Neural crest cell (in vitro differentiated cells): ENCODE measurements around the gene UBAP2. TPM values are rescaled to one million over a fixed set of nuclear protein-coding genes. Genes with fewer than 3 reads are reported as not detected.

ENCODE experiments used
- DNase-seq: peaks from one replicate; pipeline ENCODE4 v3.0.0; 2021; ENCODE audit warnings: low read depth, mixed read lengths, low spot score
- H3K27ac Mint-ChIP-seq: one replicate; pipeline ENCODE4 v1.8.0; 2021; ENCODE audit warnings: mild to moderate bottlenecking, mixed read lengths; ENCODE audit not compliant: unreplicated experiment
- H3K27me3 Mint-ChIP-seq: 2 replicates; pipeline ENCODE4 v1.8.0; 2021; ENCODE audit warnings: low read depth, mild to moderate bottlenecking, mixed read lengths
- H3K36me3 Mint-ChIP-seq: 2 replicates; pipeline ENCODE4 v1.8.0; 2021; ENCODE audit warnings: low read depth, mild to moderate bottlenecking, mixed read lengths
- H3K4me1 Mint-ChIP-seq: 2 replicates; pipeline ENCODE4 v1.8.0; 2021; ENCODE audit warnings: mixed read lengths
- H3K4me3 Mint-ChIP-seq: one replicate; pipeline ENCODE4 v1.8.0; 2021; ENCODE audit warnings: mild to moderate bottlenecking, mixed read lengths
- H3K9me3 Mint-ChIP-seq: 2 replicates; pipeline ENCODE4 v1.8.0; 2021; ENCODE audit warnings: mixed read lengths
- total RNA-seq: library from RNA; stranded (reverse); gene quantifications from 2 replicates; pipeline ENCODE4 v1.2.1, GENCODE V29; 2021
- TF ChIP-seq, protein P1 (sequence below): fragments of 200-600 bp; sonication (generic); conservative IDR thresholded peaks from 2 replicates; pipeline ENCODE4 v1.5.0; 2021; ENCODE audit warnings: antibody characterized with exemption, mild to moderate bottlenecking

Gene UBAP2
- total RNA-seq, 1 donor from 2014 or later: 62.7 TPM

DNA sequence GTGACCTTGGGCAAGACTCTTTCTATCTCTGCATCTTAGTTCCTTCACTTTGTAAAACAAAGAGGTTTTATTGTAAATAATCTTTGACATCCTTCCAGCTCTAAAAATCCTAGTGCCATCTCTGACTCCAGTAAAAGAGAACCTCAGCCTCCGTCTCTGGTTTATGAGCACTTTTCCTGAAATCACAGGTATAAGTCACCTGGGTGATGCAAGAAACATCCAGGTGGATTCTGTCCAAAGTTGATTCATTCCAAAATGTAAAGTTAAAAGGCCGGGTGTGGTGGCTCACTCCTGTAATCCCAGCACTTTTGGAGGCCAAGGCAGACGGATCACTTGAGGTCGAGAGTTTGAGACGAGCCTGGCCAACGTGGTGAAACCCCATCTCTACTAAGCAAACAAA, 21.1 kb upstream of the UBAP2 start:
- H3K4me3 Mint-ChIP-seq: no peak overlapping the region
- no peak for DNase-seq
- H3K9me3 Mint-ChIP-seq: no peaks in the 10 kb centered on the region
- no peak overlapping the region for H3K27ac Mint-ChIP-seq
- H3K36me3 Mint-ChIP-seq: no peaks in the 10 kb centered on the region
- peaks cover 3% of the 10 kb centered on the region for H3K4me1 Mint-ChIP-seq
- no peaks in the 10 kb centered on the region for H3K27me3 Mint-ChIP-seq
- TF ChIP-seq, protein P1, sequence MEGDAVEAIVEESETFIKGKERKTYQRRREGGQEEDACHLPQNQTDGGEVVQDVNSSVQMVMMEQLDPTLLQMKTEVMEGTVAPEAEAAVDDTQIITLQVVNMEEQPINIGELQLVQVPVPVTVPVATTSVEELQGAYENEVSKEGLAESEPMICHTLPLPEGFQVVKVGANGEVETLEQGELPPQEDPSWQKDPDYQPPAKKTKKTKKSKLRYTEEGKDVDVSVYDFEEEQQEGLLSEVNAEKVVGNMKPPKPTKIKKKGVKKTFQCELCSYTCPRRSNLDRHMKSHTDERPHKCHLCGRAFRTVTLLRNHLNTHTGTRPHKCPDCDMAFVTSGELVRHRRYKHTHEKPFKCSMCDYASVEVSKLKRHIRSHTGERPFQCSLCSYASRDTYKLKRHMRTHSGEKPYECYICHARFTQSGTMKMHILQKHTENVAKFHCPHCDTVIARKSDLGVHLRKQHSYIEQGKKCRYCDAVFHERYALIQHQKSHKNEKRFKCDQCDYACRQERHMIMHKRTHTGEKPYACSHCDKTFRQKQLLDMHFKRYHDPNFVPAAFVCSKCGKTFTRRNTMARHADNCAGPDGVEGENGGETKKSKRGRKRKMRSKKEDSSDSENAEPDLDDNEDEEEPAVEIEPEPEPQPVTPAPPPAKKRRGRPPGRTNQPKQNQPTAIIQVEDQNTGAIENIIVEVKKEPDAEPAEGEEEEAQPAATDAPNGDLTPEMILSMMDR: no peak

GRCh38 chr9:34065541-34065940, 16.9 kb upstream of the UBAP2 start:
- Mint-ChIP-seq H3K9me3 (no peaks in the 10 kb centered on the region), H3K27me3 (no peaks in the 10 kb centered on the region), H3K4me3 (no peak overlapping the region), H3K27ac (no peak overlapping the region), H3K36me3 (no peaks in the 10 kb centered on the region), H3K4me1 (no peaks in the 10 kb centered on the region)
- no peak for DNase-seq
- TF ChIP-seq, protein P1: no peak

GRCh38 chr9:34059954-34060353, 11.3 kb upstream of the UBAP2 start:
- H3K4me3 Mint-ChIP-seq: no peak overlapping the region
- TF ChIP-seq, protein P1: no peak
- no peaks in the 10 kb centered on the region for H3K4me1 Mint-ChIP-seq
- H3K27me3 Mint-ChIP-seq: no peaks in the 10 kb centered on the region
- H3K9me3 Mint-ChIP-seq: no peaks in the 10 kb centered on the region
- no peak overlapping the region for H3K27ac Mint-ChIP-seq
- H3K36me3 Mint-ChIP-seq: no peaks in the 10 kb centered on the region
- no peak for DNase-seq

DNA sequence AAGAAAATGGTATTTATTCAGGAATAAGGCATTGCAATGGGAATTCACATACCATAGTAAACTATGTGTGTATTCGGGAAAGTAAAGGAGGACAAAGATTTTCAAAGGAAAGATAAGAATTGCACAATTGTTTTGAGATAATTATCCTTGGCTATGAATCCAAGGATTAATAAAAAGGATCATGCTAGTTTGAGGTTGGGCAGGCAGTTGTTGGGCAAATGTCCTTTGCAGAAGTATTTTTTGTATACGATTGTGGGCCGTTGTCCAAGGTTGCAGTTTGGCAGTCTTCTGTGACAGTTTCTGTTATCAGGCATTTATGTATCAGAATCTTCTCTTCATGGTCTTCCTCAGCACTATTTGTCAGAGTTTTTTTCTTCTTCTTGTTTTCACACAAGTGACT, 10.6 kb upstream of the UBAP2 start:
- no peaks in the 10 kb centered on the region for H3K36me3 Mint-ChIP-seq
- H3K4me3 Mint-ChIP-seq: no peak overlapping the region
- DNase-seq: no peak
- no peak overlapping the region for H3K27ac Mint-ChIP-seq
- no peaks in the 10 kb centered on the region for H3K27me3 Mint-ChIP-seq
- TF ChIP-seq, protein P1: no peak
- no peaks in the 10 kb centered on the region for H3K9me3 Mint-ChIP-seq
- H3K4me1 Mint-ChIP-seq: no peaks in the 10 kb centered on the region

- Mint-ChIP-seq H3K27ac (peak overlapping the region; percentile 100), H3K4me1 (peaks cover 38% of the 10 kb centered on the region), H3K9me3 (no peaks in the 10 kb centered on the region), H3K4me3 (peak overlapping the region; percentile 99), H3K27me3 (peaks cover 4% of the 10 kb centered on the region), H3K36me3 (peaks cover 2% of the 10 kb centered on the region)
- no peak for DNase-seq
- TF ChIP-seq, protein P1: no peak
Observed at GRCh38 chr9:34049630-34050384, 1.1 kb upstream of the UBAP2 start.
